ENCODE results near the gene SCGB1C2.

The SCGB1C2 gene

GRCh38 chr17:173166-173911, 36.0 kb downstream of the SCGB1C2 start:
- DNase-seq: no peak

- DNase-seq: no peak
These were observed 39.8 kb downstream of the SCGB1C2 start for GRCh38 chr17:177155-177554.

- no peak for DNase-seq
These were observed 40.4 kb downstream of the SCGB1C2 start for GRCh38 chr17:177762-178161.

- no peak for DNase-seq
These were observed 41.1 kb downstream of the SCGB1C2 start for GRCh38 chr17:178292-179065.

- no peak for DNase-seq
These were observed 41.7 kb downstream of the SCGB1C2 start for GRCh38 chr17:179066-179432.

- no peak for DNase-seq
These were observed 42.5 kb downstream of the SCGB1C2 start for GRCh38 chr17:179781-180380.

- DNase-seq: no peak
These were observed 43.2 kb downstream of the SCGB1C2 start for GRCh38 chr17:180381-181244.

GRCh38 chr17:181245-182049, 44.1 kb downstream of the SCGB1C2 start, which contains the start of gene DOC2B:
Gene DOC2B (minus strand): TSS chr17:181650. CDS start chr17:181479, 171 bp downstream.
- DNase-seq: no peak

GRCh38 chr17:182050-182751, 44.8 kb downstream of the SCGB1C2 start:
- no peak for DNase-seq

GRCh38 chr17:183021-183420, 45.7 kb downstream of the SCGB1C2 start:
- no peak for DNase-seq

- no peak for DNase-seq
These were observed 48.2 kb downstream of the SCGB1C2 start for GRCh38 chr17:185445-186138.

GRCh38 chr17:187130-187529, 49.8 kb downstream of the SCGB1C2 start:
- no peak for DNase-seq

Measured in activated naive CD4-positive, alpha-beta T cell (primary cell).